HepG2 (cell line): ENCODE measurements around the gene TCAP. TPM values are rescaled to one million over a fixed set of nuclear protein-coding genes. Genes with fewer than 3 reads are reported as not detected.
A peak's percentile ranks its signal among the peaks of the same experiment; 100 is the strongest.

Source experiments
- BRF2 ChIP-seq: sonication (generic); formaldehyde crosslinking; IDR thresholded peaks from 2 replicates; pipeline ENCODE4 v1.8.1; 2022; ENCODE audit warnings: mild to moderate bottlenecking, missing genetic modification reagents
- HOXA3 ChIP-seq: sonication (generic); formaldehyde crosslinking; IDR thresholded peaks from 2 replicates; pipeline ENCODE4 v1.5.0; 2020; ENCODE audit warnings: missing genetic modification reagents
- KLF12 ChIP-seq: sonication (generic); formaldehyde crosslinking; IDR thresholded peaks from 2 replicates; pipeline ENCODE4 v1.4.0; 2020; ENCODE audit warnings: missing genetic modification reagents, borderline replicate concordance
- MXD4 ChIP-seq: IDR thresholded peaks from 2 replicates; pipeline ENCODE4 v1.6.1; 2016; ENCODE audit warnings: mild to moderate bottlenecking, missing biosample characterization, missing genetic modification reagents
- NFIB ChIP-seq: sonication (generic); formaldehyde crosslinking; IDR thresholded peaks from 2 replicates; pipeline ENCODE4 v1.9.0; 2021; ENCODE audit warnings: missing genetic modification reagents, mild to moderate bottlenecking, borderline replicate concordance
- NONO ChIP-seq, 2 experiments: fragments of 450-650 bp in 1 of 2; sonication (generic) in 1 of 2; formaldehyde crosslinking in 1 of 2; IDR thresholded peaks in 1 of 2; conservative IDR thresholded peaks in 1 of 2; 2 replicates each; pipeline versions ENCODE4 v1.6.1 to v1.8.0; 2017 to 2022; ENCODE audit warnings: mild to moderate bottlenecking in 1 of 2, missing genetic modification reagents in 1 of 2, moderate library complexity in 1 of 2
- PLSCR1 ChIP-seq: sonication (generic); formaldehyde crosslinking; IDR thresholded peaks from 2 replicates; pipeline ENCODE4 v1.5.0; 2020; ENCODE audit warnings: missing genetic modification reagents, mild to moderate bottlenecking, borderline replicate concordance
- POLR2G ChIP-seq: fragments of 200-400 bp; formaldehyde crosslinking; IDR thresholded peaks from 2 replicates; pipeline ENCODE4 v1.6.1; 2018; ENCODE audit warnings: mild to moderate bottlenecking, low read depth, low read length, moderate library complexity
- RFX1 ChIP-seq: fragments of 450-650 bp; IDR thresholded peaks from 2 replicates; pipeline ENCODE4 v1.6.1; 2017
- SMAD3 ChIP-seq: sonication (generic); formaldehyde crosslinking; IDR thresholded peaks from 2 replicates; pipeline ENCODE4 v1.4.0; 2020; ENCODE audit warnings: missing genetic modification reagents
- SMARCC2 ChIP-seq: fragments of 450-650 bp; IDR thresholded peaks from 2 replicates; pipeline ENCODE4 v1.6.1; 2017; ENCODE audit warnings: antibody characterized with exemption, mild to moderate bottlenecking
- SRSF1 ChIP-seq: fragments of 200-400 bp; formaldehyde crosslinking; optimal IDR thresholded peaks from 2 replicates; pipeline ENCODE3; 2017; ENCODE audit warnings: mild to moderate bottlenecking, low read depth, low read length, moderate library complexity
- TEAD3 ChIP-seq: optimal IDR thresholded peaks from 2 replicates; pipeline ENCODE3; 2016; ENCODE audit warnings: borderline replicate concordance
- THAP11 ChIP-seq: IDR thresholded peaks from 2 replicates; pipeline ENCODE4 v1.6.1; 2016; ENCODE audit warnings: missing biosample characterization, missing genetic modification reagents
- ZBTB1 ChIP-seq: sonication (generic); formaldehyde crosslinking; IDR thresholded peaks from 2 replicates; pipeline ENCODE4 v1.4.0; 2020; ENCODE audit warnings: missing genetic modification reagents, borderline replicate concordance
- ZBTB43 ChIP-seq: sonication (generic); formaldehyde crosslinking; conservative IDR thresholded peaks from 2 replicates; pipeline ENCODE4 v1.4.0; 2020; ENCODE audit warnings: missing genetic modification reagents
- ZNF337 ChIP-seq: sonication (generic); formaldehyde crosslinking; IDR thresholded peaks from 2 replicates; pipeline ENCODE4 v1.5.1; 2020; ENCODE audit warnings: missing genetic modification reagents, low read depth, mild to moderate bottlenecking, borderline replicate concordance
- ZNF367 ChIP-seq: sonication (generic); formaldehyde crosslinking; IDR thresholded peaks from 2 replicates; pipeline ENCODE4 v1.4.0; 2020; ENCODE audit warnings: missing genetic modification reagents, borderline replicate concordance
- ZNF687 ChIP-seq: sonication (generic); formaldehyde crosslinking; IDR thresholded peaks from 2 replicates; pipeline ENCODE4 v1.5.1; 2020; ENCODE audit warnings: mild to moderate bottlenecking, missing genetic modification reagents, moderate library complexity
- ZNF784 ChIP-seq: sonication (generic); formaldehyde crosslinking; IDR thresholded peaks from 2 replicates; pipeline ENCODE4 v1.5.1; 2020; ENCODE audit warnings: missing genetic modification reagents, mild to moderate bottlenecking, borderline replicate concordance
- polyA plus RNA-seq, 8 experiments: library from polyadenylated mRNA; depleted of rRNA in 3 of 8; stranded (reverse) in 7 of 8; unstranded in 1 of 8; fragments of >200 nt; fragmentation: Illumina TruSeq in 4 of 8; extraction: Trizol in 4 of 8; gene quantifications; 2 replicates each; pipeline versions ENCODE4 v1.2.1 to v1.2.3, GENCODE V29; 2011 to 2016; ENCODE audit warnings: low read depth in 4 of 8, missing spikeins in 1 of 8, mixed read lengths in 1 of 8; ENCODE audit not compliant: insufficient read depth in 1 of 8
- total RNA-seq, 5 experiments: library from RNA; depleted of rRNA; stranded (reverse); fragments of >200 nt; fragmentation: Illumina TruSeq; extraction: Trizol; gene quantifications; 2 replicates each; pipeline ENCODE4 v1.2.3, GENCODE V29; 2016; ENCODE audit warnings: low read depth in 1 of 5

Gene TCAP
- total and polyA plus RNA-seq, 2 of the 13 experiments (the other 11 are each of a cell fraction or from before 2014, with no cell fraction given): 0.24 to 0.65 TPM

GRCh38 chr17:39687546-39688474, 22.7 kb downstream of the TCAP start, which contains the start of gene PGAP3 (continued):
- TF ChIP-seq THAP11 (CRISPR knock-in tag): peak; percentile 93
- TF ChIP-seq ZNF337 (CRISPR knock-in tag): no peak; the same call in 1 of the 2 replicates
- no peak for TF ChIP-seq NFIB (CRISPR knock-in tag)
- no peak for TF ChIP-seq PLSCR1
- TF ChIP-seq POLR2G: peak; percentile 84
- no peak for TF ChIP-seq NONO (IDR thresholded peaks at IDR 0.05)
- peak; percentile 77; the same call in 1 of the 2 replicates for TF ChIP-seq NONO (CRISPR knock-in tag; conservative IDR thresholded peaks at IDR 0.05)
- peak; percentile 90 for TF ChIP-seq ZNF687 (CRISPR knock-in tag)
- no peak for TF ChIP-seq SMARCC2
- no peak; the same call in 1 of the 2 replicates for TF ChIP-seq MXD4 (CRISPR knock-in tag)
- TF ChIP-seq SRSF1: peak; percentile 49
- TF ChIP-seq TEAD3 (CRISPR knock-in tag): peak; percentile 80
- peak; percentile 67; the same call in 1 of the 2 replicates for TF ChIP-seq HOXA3 (CRISPR knock-in tag)
- 0 out of 2 replicates have a peak, but pooled peaks have one; percentile 39 for TF ChIP-seq BRF2 (CRISPR knock-in tag)
- no peak for TF ChIP-seq ZNF784 (CRISPR knock-in tag)
- no peak for TF ChIP-seq ZNF367 (CRISPR knock-in tag)
- TF ChIP-seq KLF12 (CRISPR knock-in tag): peak; percentile 51; the same call in 1 of the 2 replicates
- 0 out of 2 replicates have a peak, but pooled peaks have one; percentile 65 for TF ChIP-seq SMAD3 (CRISPR knock-in tag)
- no peak for TF ChIP-seq ZBTB1 (CRISPR knock-in tag)
- no peak for TF ChIP-seq RFX1
- peak; percentile 82 for TF ChIP-seq ZBTB43 (CRISPR knock-in tag)
